Endodermal cell (in vitro differentiated cells): ENCODE data around the gene HSPB1. TPM values are rescaled to one million over a fixed set of nuclear protein-coding genes. Genes with fewer than 3 reads are reported as not detected.

ENCODE experiments used
- DNase-seq: peaks from one replicate; pipeline ENCODE4 v3.0.0-alpha.2; 2017
- H3K27ac ChIP-seq: 2 replicates; pipeline ENCODE4 v1.5.1; 2013; ENCODE audit warnings: mild to moderate bottlenecking, low read depth, low read length, moderate library complexity
- H3K27me3 ChIP-seq: 2 replicates; pipeline ENCODE4 v1.6.1; 2013; ENCODE audit warnings: mild to moderate bottlenecking, low read length, moderate library complexity; ENCODE audit not compliant: insufficient read depth, control insufficient read depth, poor library complexity, severe bottlenecking
- H3K36me3 ChIP-seq: 2 replicates; pipeline ENCODE4 v1.7.0; 2013; ENCODE audit warnings: mild to moderate bottlenecking, low read length, moderate library complexity; ENCODE audit not compliant: control insufficient read depth, insufficient read depth
- H3K4me1 ChIP-seq: one replicate; pipeline ENCODE4 v1.7.0; 2013; ENCODE audit warnings: low read length; ENCODE audit not compliant: control insufficient read depth, insufficient read depth
- H3K4me3 ChIP-seq: 2 replicates; pipeline ENCODE4 v1.5.1; 2013; ENCODE audit warnings: mild to moderate bottlenecking, low read length, moderate library complexity
- H3K9ac ChIP-seq: 2 replicates; pipeline ENCODE4 v1.6.1; 2013; ENCODE audit warnings: mild to moderate bottlenecking, low read length, moderate library complexity; ENCODE audit not compliant: poor library complexity, severe bottlenecking; ENCODE audit errors: extremely low read depth
- H3K9me3 ChIP-seq: 2 replicates; pipeline ENCODE4 v1.6.1; 2013; ENCODE audit warnings: mild to moderate bottlenecking, low read length, moderate library complexity; ENCODE audit not compliant: control insufficient read depth
- H3K27ac Mint-ChIP-seq: 2 replicates; pipeline ENCODE4 v1.8.0; 2020; ENCODE audit warnings: mixed read lengths
- H3K27me3 Mint-ChIP-seq: 2 replicates; pipeline ENCODE4 v1.8.0; 2021; ENCODE audit warnings: mild to moderate bottlenecking, mixed read lengths; ENCODE audit not compliant: insufficient read depth
- H3K36me3 Mint-ChIP-seq: 2 replicates; pipeline ENCODE4 v1.8.0; 2020; ENCODE audit warnings: low read depth, mixed read lengths
- H3K4me1 Mint-ChIP-seq: 2 replicates; pipeline ENCODE4 v1.8.0; 2020; ENCODE audit warnings: mixed read lengths
- H3K4me3 Mint-ChIP-seq: 2 replicates; pipeline ENCODE4 v1.8.0; 2020; ENCODE audit warnings: mild to moderate bottlenecking, moderate library complexity, mixed read lengths
- H3K9me3 Mint-ChIP-seq: 2 replicates; pipeline ENCODE4 v1.8.0; 2020; ENCODE audit warnings: mild to moderate bottlenecking, mixed read lengths
- WGBS, 2 experiments: methylation state at CpG; one replicate each; pipeline versions ENCODE4 v1.1.5 to v1.1.7; 2013; ENCODE audit warnings: missing lambda C conversion rate in 2 of 2, mixed read lengths in 1 of 2; ENCODE audit not compliant: insufficient coverage in 1 of 2, insufficient read length in 1 of 2; 5-methylcytosine and 5-hydroxymethylcytosine counted together
- total RNA-seq, 2 donors: library from RNA; stranded (reverse); fragmentation: NEBNext Ultra II Directional in 1 of 2; extraction: Animal tissue kit (Norgen Biotek cat#: 25700) in 1 of 2; gene quantifications; 2 replicates in 1 of 2; 3 replicates in 1 of 2; pipeline ENCODE4 v1.2.1, GENCODE V29; 2021
- TF ChIP-seq, protein P1 (sequence below): fragments of 200-600 bp; sonication (generic); conservative IDR thresholded peaks from 2 replicates; pipeline ENCODE4 v1.5.0; 2021; ENCODE audit warnings: antibody characterized with exemption, mild to moderate bottlenecking

The HSPB1 gene
- total RNA-seq, 2 donors from 2014 or later, result 244 to 248 TPM

DNA sequence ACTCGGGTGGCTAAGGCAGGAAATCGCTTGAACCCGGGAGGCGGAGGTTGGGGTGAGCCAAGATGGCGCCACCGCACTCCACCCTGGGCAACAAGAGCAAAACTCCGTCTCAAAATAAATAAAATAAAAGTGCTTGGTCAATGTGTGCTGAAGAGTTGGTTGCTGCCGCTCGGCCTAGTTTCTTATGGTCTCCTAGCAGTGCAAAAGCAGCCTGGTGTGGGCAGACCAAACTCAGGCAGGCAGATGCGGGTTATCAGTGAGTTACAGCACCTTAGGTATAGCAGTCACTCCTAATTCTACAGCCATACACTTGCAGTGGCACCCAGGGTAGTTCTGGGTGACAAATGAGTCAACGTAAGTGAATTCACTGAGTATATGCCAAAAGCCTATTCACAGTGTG, 22.6 kb downstream of the HSPB1 start:
- Mint-ChIP-seq H3K27me3 (no peaks in the 10 kb centered on the region), H3K36me3 (peaks cover 57% of the 10 kb centered on the region), H3K4me3 (no peak overlapping the region), H3K27ac (no peak overlapping the region), H3K9me3 (no peaks in the 10 kb centered on the region), H3K4me1 (peaks cover 4% of the 10 kb centered on the region)
- no peaks in the 10 kb centered on the region for H3K4me1 ChIP-seq
- H3K27me3 ChIP-seq, result no peaks in the 10 kb centered on the region
- H3K36me3 ChIP-seq, result peaks cover 78% of the 10 kb centered on the region
- TF ChIP-seq, protein P1, sequence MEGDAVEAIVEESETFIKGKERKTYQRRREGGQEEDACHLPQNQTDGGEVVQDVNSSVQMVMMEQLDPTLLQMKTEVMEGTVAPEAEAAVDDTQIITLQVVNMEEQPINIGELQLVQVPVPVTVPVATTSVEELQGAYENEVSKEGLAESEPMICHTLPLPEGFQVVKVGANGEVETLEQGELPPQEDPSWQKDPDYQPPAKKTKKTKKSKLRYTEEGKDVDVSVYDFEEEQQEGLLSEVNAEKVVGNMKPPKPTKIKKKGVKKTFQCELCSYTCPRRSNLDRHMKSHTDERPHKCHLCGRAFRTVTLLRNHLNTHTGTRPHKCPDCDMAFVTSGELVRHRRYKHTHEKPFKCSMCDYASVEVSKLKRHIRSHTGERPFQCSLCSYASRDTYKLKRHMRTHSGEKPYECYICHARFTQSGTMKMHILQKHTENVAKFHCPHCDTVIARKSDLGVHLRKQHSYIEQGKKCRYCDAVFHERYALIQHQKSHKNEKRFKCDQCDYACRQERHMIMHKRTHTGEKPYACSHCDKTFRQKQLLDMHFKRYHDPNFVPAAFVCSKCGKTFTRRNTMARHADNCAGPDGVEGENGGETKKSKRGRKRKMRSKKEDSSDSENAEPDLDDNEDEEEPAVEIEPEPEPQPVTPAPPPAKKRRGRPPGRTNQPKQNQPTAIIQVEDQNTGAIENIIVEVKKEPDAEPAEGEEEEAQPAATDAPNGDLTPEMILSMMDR, result no peak
- no peak for DNase-seq
- no peak overlapping the region for H3K27ac ChIP-seq
- no peak overlapping the region for H3K9ac ChIP-seq
- WGBS, 2 experiments, result 97 to 98% methylated on average over 9 to 11 of the region's 11 CpGs
- H3K9me3 ChIP-seq, result no peaks in the 10 kb centered on the region
- H3K4me3 ChIP-seq, result no peak overlapping the region

DNA sequence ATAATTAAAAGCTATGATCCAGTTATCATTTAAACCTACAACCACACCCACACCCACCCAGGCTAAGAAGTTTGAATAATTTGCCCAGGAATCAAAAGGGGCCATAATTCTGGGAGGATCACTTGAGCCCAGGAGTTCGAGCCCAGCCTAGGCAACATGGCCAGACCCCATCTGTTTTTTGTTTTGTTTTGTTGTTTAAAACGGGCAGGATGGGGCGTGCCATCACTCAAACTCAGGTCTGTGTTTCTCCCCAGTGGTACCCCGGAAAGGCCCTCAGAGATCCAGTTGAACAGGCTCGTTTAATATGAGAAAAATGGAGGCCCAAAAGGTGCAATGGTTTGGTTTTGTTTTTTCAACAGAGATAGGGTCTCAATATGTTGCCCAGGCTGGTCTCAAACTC, 23.3 kb downstream of the HSPB1 start:
- Histone ChIP-seq H3K36me3 (peaks cover 85% of the 10 kb centered on the region), H3K27ac (no peak overlapping the region)
- no peak for DNase-seq

DNA sequence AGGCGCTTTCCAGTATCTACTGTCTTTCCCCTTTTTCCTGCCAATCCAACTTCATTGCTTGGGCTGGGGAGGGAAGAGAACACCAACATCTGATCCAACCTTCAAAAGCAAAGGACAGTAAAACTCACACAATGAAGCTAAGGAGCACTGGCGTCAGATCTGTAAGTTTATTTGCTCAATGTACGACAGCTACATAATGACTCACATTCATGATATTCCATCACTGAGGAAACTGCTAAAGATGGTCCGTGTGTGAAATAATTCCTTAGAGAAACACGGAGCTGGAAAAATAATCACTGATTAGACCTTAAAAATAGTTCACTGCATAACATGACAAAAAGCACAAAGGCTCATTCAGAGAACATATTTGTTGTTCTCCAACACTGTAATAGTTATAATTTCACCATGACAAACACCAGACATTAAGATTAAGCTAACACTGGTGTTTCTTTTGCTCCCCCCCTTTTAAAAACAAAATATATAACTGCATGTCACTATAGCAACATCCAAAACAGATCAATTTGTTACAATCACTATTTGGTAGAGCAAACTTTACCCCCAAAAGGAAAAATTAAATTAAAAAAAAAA, 24.3 kb downstream of the HSPB1 start:
- Histone ChIP-seq H3K4me1 (no peaks in the 10 kb centered on the region), H3K36me3 (peaks cover 90% of the 10 kb centered on the region), H3K9ac (no peak overlapping the region), H3K4me3 (no peak overlapping the region), H3K27ac (no peak overlapping the region), H3K9me3 (no peaks in the 10 kb centered on the region), H3K27me3 (no peaks in the 10 kb centered on the region)
- Mint-ChIP-seq H3K27me3 (no peaks in the 10 kb centered on the region), H3K4me3 (no peak overlapping the region), H3K27ac (no peak overlapping the region), H3K36me3 (peaks cover 60% of the 10 kb centered on the region), H3K4me1 (peaks cover 4% of the 10 kb centered on the region), H3K9me3 (no peaks in the 10 kb centered on the region)
- TF ChIP-seq, protein P1, result no peak
- DNase-seq, result no peak
- 93 to 100% methylated on average over 4 to 5 of the region's 5 CpGs for WGBS, 2 experiments

More for the DNA sequence above, 23.3 kb downstream of the HSPB1 start:
- Histone ChIP-seq H3K9ac (no peak overlapping the region), H3K9me3 (no peaks in the 10 kb centered on the region), H3K4me3 (no peak overlapping the region), H3K4me1 (no peaks in the 10 kb centered on the region), H3K27me3 (no peaks in the 10 kb centered on the region)
- no peaks in the 10 kb centered on the region for H3K9me3 Mint-ChIP-seq
- TF ChIP-seq, protein P1, result no peak
- no peak overlapping the region for H3K27ac Mint-ChIP-seq
- no peak overlapping the region for H3K4me3 Mint-ChIP-seq
- 93 to 100% methylated on average over 4 to 5 of the region's 5 CpGs for WGBS, 2 experiments
- peaks cover 55% of the 10 kb centered on the region for H3K36me3 Mint-ChIP-seq
- no peaks in the 10 kb centered on the region for H3K27me3 Mint-ChIP-seq
- peaks cover 4% of the 10 kb centered on the region for H3K4me1 Mint-ChIP-seq
